HepG2 (cell line): ENCODE results near the gene RYR2. TPM values are rescaled to one million over a fixed set of nuclear protein-coding genes. Genes with fewer than 3 reads are reported as not detected.

Experiments
- ATAC-seq: fragments of 200-7000 bp; cut with Tn5 transposase; 3 replicates; pipeline ENCODE4 v1.9.1; 2020; ENCODE audit warnings: mild to moderate bottlenecking, moderate library complexity
- BruUV-seq: library from RNA; stranded (reverse); fragments of 400-500 nt; replicated peaks from 2 replicates; lab custom pipeline; 2021; lab: Mats Ljungman, UMichigan
- CTCF ChIA-PET: fragments of 300-600 bp; formaldehyde crosslinking; extraction: SDS; loops from one replicate; lab custom pipeline; 2021; ENCODE audit warnings: low total read pairs, inconsistent platforms, low intra/inter-chr PET ratio; lab: Yijun Ruan, JAX
- POLR2A ChIA-PET: fragments of 350-600 bp; sonication (Branson Sonifier 250); formaldehyde crosslinking; loops from one replicate; lab custom pipeline; 2020; ENCODE audit warnings: antibody characterized with exemption, inconsistent platforms; lab: Yijun Ruan, JAX
- DNase-seq: peaks from one replicate; pipeline ENCODE4 v3.0.0-alpha.2; 2015; ENCODE audit warnings: low spot score
- FAIRE-seq: peaks from 3 replicates; lab custom pipeline; 2011; peaks lifted over from hg19 to GRCh38; lab: Jason Lieb, UNC
- H2AFZ ChIP-seq: one replicate; pipeline ENCODE4 v1.6.1; 2011; ENCODE audit warnings: low read length, inconsistent platforms
- H3K27ac ChIP-seq: fragments of 300-600 bp; 3 replicates; pipeline ENCODE4 v1.8.0; 2011; ENCODE audit warnings: mixed run types, mild to moderate bottlenecking, mixed read lengths, low read length, inconsistent platforms; ENCODE audit not compliant: insufficient read depth; ENCODE audit errors: extremely low read length
- H3K27me3 ChIP-seq, 2 experiments: fragments of 200-600 bp in 1 of 2; 2 replicates in 1 of 2; 3 replicates in 1 of 2; pipeline versions ENCODE4 v1.6.0 to v1.8.0; 2011; ENCODE audit warnings: low read length in 2 of 2, mild to moderate bottlenecking in 2 of 2, moderate library complexity in 2 of 2, inconsistent platforms in 1 of 2; ENCODE audit not compliant: insufficient read depth in 2 of 2, control insufficient read depth in 1 of 2
- H3K36me3 ChIP-seq, 2 experiments: fragments of 200-600 bp in 1 of 2; replicated peaks in 1 of 2; 2 replicates in 1 of 2; 3 replicates in 1 of 2; pipeline versions ENCODE4 v1.5.1 to v1.8.0; 2011; ENCODE audit warnings: low read length in 2 of 2, inconsistent platforms in 1 of 2; ENCODE audit not compliant: insufficient read depth in 2 of 2, control insufficient read depth in 1 of 2
- H3K4me1 ChIP-seq: 2 replicates; pipeline ENCODE4 v1.5.1; 2012; ENCODE audit warnings: low read length, inconsistent platforms; ENCODE audit not compliant: insufficient read depth
- H3K4me2 ChIP-seq: 2 replicates; pipeline ENCODE4 v1.6.0; 2011; ENCODE audit warnings: low read depth, low read length, inconsistent platforms
- H3K4me3 ChIP-seq, 3 experiments: fragments of 200-600 bp in 1 of 3; sonication (generic), shearing (Covaris generic) in 1 of 3; replicated peaks in 1 of 3; 2 replicates each; pipeline ENCODE4 v1.5.1; 2011 to 2016; ENCODE audit warnings: low read length in 3 of 3, inconsistent platforms in 2 of 3, low read depth in 2 of 3, mild to moderate bottlenecking in 2 of 3, control low read depth in 1 of 3, mixed read lengths in 1 of 3; ENCODE audit not compliant: insufficient read depth in 1 of 3
- H3K79me2 ChIP-seq: one replicate; pipeline ENCODE4 v1.6.1; 2011; ENCODE audit warnings: low read length, inconsistent platforms; ENCODE audit not compliant: insufficient read depth
- H3K9ac ChIP-seq: 2 replicates; pipeline ENCODE4 v1.6.0; 2011; ENCODE audit warnings: mild to moderate bottlenecking, low read depth, low read length, inconsistent platforms; ENCODE audit not compliant: insufficient read depth
- H3K9me3 ChIP-seq: 2 replicates; pipeline ENCODE4 v1.5.1; 2012; ENCODE audit warnings: mild to moderate bottlenecking, low read length
- H4K20me1 ChIP-seq: 2 replicates; pipeline ENCODE4 v1.6.0; 2011; ENCODE audit warnings: inconsistent platforms, mild to moderate bottlenecking, low read length, moderate library complexity; ENCODE audit not compliant: insufficient read depth
- FOXK1 ChIP-seq: sonication (generic); formaldehyde crosslinking; IDR thresholded peaks from 2 replicates; pipeline ENCODE4 v1.4.0; 2020; ENCODE audit warnings: low read depth, missing genetic modification reagents, borderline replicate concordance
- PRDM15 ChIP-seq: sonication (generic); formaldehyde crosslinking; IDR thresholded peaks from 2 replicates; pipeline ENCODE4 v1.4.0; 2020; ENCODE audit warnings: missing genetic modification reagents
- RAD51 ChIP-seq: fragments of 450-650 bp; IDR thresholded peaks from 2 replicates; pipeline ENCODE4 v1.6.1; 2016; ENCODE audit warnings: borderline replicate concordance
- RELA ChIP-seq: sonication (generic); formaldehyde crosslinking; IDR thresholded peaks from 2 replicates; pipeline ENCODE4 v1.4.0; 2020; ENCODE audit warnings: missing genetic modification reagents
- SNAPC2 ChIP-seq: sonication (generic); formaldehyde crosslinking; IDR thresholded peaks from 2 replicates; pipeline ENCODE4 v1.8.1; 2022; ENCODE audit warnings: mild to moderate bottlenecking, missing genetic modification reagents
- SOX13 ChIP-seq, 3 experiments: fragments of 450-650 bp in 1 of 3; sonication (generic) in 1 of 3; formaldehyde crosslinking in 1 of 3; IDR thresholded peaks in 2 of 3; conservative IDR thresholded peaks in 1 of 3; 2 replicates each; pipeline versions ENCODE4 v1.5.0 to v1.6.1; 2016 to 2020; ENCODE audit warnings: antibody characterized with exemption in 1 of 3, mild to moderate bottlenecking in 1 of 3, missing compliant biosample characterization in 1 of 3, missing genetic modification reagents in 1 of 3, moderate library complexity in 1 of 3
- ZMYM3 ChIP-seq: sonication (generic); formaldehyde crosslinking; IDR thresholded peaks from 2 replicates; pipeline ENCODE4 v1.5.1; 2020; ENCODE audit warnings: mild to moderate bottlenecking, missing genetic modification reagents
- ZNF282 ChIP-seq: fragments of 450-650 bp; IDR thresholded peaks from 2 replicates; pipeline ENCODE4 v1.6.1; 2018; ENCODE audit not compliant: partially characterized antibody
- ZNF609 ChIP-seq: sonication (generic); formaldehyde crosslinking; IDR thresholded peaks from 2 replicates; pipeline ENCODE4 v1.4.0; 2020; ENCODE audit warnings: mild to moderate bottlenecking, missing genetic modification reagents, borderline replicate concordance
- WGBS: methylation state at CpG from one replicate; pipeline ENCODE4 v1.1.6; 2017; ENCODE audit warnings: low lambda C conversion rate; 5-methylcytosine and 5-hydroxymethylcytosine counted together
- in situ Hi-C: cut with HindIII; loops from 2 replicates; pipeline ENCODE4 v1.10.0; 2017; ENCODE audit warnings: low pct_unique_long_range_greater_than_20kb; ENCODE audit not compliant: extremely low pct_ligation_motif_present
- intact Hi-C: fragments of 100-400 bp; cut with micrococcal nuclease; formaldehyde crosslinking; loops from one replicate; pipeline ENCODE4 v1.10.0; 2022; ENCODE audit not compliant: unreplicated experiment
- polyA plus RNA-seq, 8 experiments: library from polyadenylated mRNA; depleted of rRNA in 3 of 8; stranded (reverse) in 7 of 8; unstranded in 1 of 8; fragments of >200 nt; fragmentation: Illumina TruSeq in 4 of 8; extraction: Trizol in 4 of 8; gene quantifications; 2 replicates each; pipeline versions ENCODE4 v1.2.1 to v1.2.3, GENCODE V29; 2011 to 2016; ENCODE audit warnings: low read depth in 4 of 8, missing spikeins in 1 of 8, mixed read lengths in 1 of 8; ENCODE audit not compliant: insufficient read depth in 1 of 8
- total RNA-seq, 5 experiments: library from RNA; depleted of rRNA; stranded (reverse); fragments of >200 nt; fragmentation: Illumina TruSeq; extraction: Trizol; gene quantifications; 2 replicates each; pipeline ENCODE4 v1.2.3, GENCODE V29; 2016; ENCODE audit warnings: low read depth in 1 of 5

RYR2 gene
- total and polyA plus RNA-seq, 2 of the 13 experiments (the other 11 are each of a cell fraction or from before 2014, with no cell fraction given) = not detected

GRCh38 chr1:237737938-237738610 lies 696.1 kb downstream of the RYR2 start:
- DNase-seq = no peak
- intact Hi-C loops = no loop called here
- H4K20me1 ChIP-seq = no peaks in the 10 kb centered on the region
- H3K4me2 ChIP-seq = no peak overlapping the region
- ChIA-PET CTCF (no interaction called here), POLR2A (no interaction called here)
- H3K9ac ChIP-seq = no peak overlapping the region
- H3K27me3 ChIP-seq = no peaks in the 10 kb centered on the region; a peak in 1 of 5 replicates
- no peaks in the 10 kb centered on the region for H3K79me2 ChIP-seq
- no peak for FAIRE-seq
- TF ChIP-seq ZNF282 (no peak), SNAPC2 (CRISPR knock-in tag) (no peak), PRDM15 (CRISPR knock-in tag) (no peak), RAD51 (no peak), ZMYM3 (CRISPR knock-in tag) (no peak), RELA (no peak), ZNF609 (CRISPR knock-in tag) (no peak), FOXK1 (CRISPR knock-in tag) (no peak), SOX13 (IDR thresholded peaks at IDR 0.05) (no peak), SOX13 (CRISPR knock-in tag; conservative IDR thresholded peaks at IDR 0.05 in 1 of 2, IDR thresholded peaks at IDR 0.05 in 1 of 2) (no peak)
- no peaks in the 10 kb centered on the region for H3K36me3 ChIP-seq
- no peak overlapping the region for H2AFZ ChIP-seq
- H3K27ac ChIP-seq = no peak overlapping the region
- H3K4me1 ChIP-seq = no peaks in the 10 kb centered on the region
- no peak overlapping the region for H3K4me3 ChIP-seq
- no peak for ATAC-seq
- BruUV-seq = no TSS peak
- in situ Hi-C loops = no loop called here
- H3K9me3 ChIP-seq = no peaks in the 10 kb centered on the region
- under 1% methylated on average over 5 of the region's 5 CpGs for WGBS
